ENCODE data around the gene INPP5D. TPM values are rescaled to one million over a fixed set of nuclear protein-coding genes. Genes with fewer than 3 reads are reported as not detected.

INPP5D gene
- total and polyA plus RNA-seq, 2 donors (not counting 1 experiment from before 2014, with no cell fraction given), result 0.01 to 0.33 TPM

DNA sequence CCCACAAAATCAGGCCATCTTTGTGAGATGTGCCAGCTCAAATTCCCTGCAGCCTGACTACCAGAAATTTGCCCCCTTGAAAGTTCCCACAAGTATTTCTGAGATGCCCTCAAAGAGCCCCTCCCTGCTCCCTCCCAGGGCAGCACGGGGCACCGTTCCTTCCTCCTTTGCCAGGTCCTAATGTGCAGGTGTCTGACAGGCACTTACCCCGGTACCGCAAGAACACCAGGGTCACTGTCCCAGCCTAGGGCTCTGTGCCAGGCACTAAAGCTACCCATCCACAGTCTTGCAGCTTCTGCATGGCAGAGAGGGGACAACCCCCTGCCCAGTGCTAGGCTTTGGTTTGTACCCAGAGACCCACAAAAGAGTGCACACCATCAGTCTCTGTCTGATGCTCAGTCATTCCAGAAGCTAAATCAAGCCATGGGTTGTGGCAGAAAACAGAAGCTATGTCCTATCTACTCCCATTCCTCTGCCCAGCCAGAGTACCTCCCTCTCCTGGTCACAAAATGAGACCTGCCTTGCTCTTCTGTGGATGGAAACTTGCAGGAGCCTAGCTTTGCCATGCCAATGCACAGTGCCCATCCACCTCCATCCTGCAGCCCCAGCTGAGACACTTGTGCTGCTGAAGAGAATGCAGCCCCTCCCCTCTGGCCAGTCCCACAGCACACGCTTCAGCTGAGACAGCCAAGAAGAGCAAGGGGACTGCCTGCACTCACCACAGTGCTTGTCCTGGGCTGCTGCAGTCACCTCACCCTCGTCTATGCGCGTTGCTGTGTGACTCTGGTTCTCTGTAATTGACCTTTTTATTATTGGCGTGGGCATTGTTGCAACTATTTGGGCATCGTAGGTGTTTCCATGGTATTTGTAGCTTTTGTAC lies 48.7 kb downstream of the INPP5D start:
- H3K4me1 ChIP-seq (ENCODE audit: control insufficient read depth, extremely low read depth, insufficient read depth, low read length), result no peaks in the 10 kb centered on the region
- H3K4me2 ChIP-seq (ENCODE audit: extremely low read depth, insufficient read depth, low read length), result no peak overlapping the region
- no peaks in the 10 kb centered on the region for H3K27me3 ChIP-seq (ENCODE audit: control insufficient read depth, insufficient read depth, low read length)
- DNase-seq (ENCODE audit: low read depth in 2 of 2), result no peak
- no peaks in the 10 kb centered on the region for H3K79me2 ChIP-seq (ENCODE audit: control insufficient read depth, insufficient read depth, low read length)
- H3K9ac ChIP-seq (ENCODE audit: insufficient read depth, low read length), result no peak overlapping the region
- no peaks in the 10 kb centered on the region for H3K9me3 ChIP-seq (ENCODE audit: control insufficient read depth, insufficient read depth, low read depth, low read length)
- no peak overlapping the region for H3K4me3 ChIP-seq (replicated peaks in 1 of 4; ENCODE audit: control extremely low read depth in 1 of 4, insufficient read depth in 1 of 4, low read depth in 3 of 4, low read length in 4 of 4)
- H3K27ac ChIP-seq (ENCODE audit: insufficient read depth, low read length), result no peak overlapping the region
- TF ChIP-seq, protein P1, sequence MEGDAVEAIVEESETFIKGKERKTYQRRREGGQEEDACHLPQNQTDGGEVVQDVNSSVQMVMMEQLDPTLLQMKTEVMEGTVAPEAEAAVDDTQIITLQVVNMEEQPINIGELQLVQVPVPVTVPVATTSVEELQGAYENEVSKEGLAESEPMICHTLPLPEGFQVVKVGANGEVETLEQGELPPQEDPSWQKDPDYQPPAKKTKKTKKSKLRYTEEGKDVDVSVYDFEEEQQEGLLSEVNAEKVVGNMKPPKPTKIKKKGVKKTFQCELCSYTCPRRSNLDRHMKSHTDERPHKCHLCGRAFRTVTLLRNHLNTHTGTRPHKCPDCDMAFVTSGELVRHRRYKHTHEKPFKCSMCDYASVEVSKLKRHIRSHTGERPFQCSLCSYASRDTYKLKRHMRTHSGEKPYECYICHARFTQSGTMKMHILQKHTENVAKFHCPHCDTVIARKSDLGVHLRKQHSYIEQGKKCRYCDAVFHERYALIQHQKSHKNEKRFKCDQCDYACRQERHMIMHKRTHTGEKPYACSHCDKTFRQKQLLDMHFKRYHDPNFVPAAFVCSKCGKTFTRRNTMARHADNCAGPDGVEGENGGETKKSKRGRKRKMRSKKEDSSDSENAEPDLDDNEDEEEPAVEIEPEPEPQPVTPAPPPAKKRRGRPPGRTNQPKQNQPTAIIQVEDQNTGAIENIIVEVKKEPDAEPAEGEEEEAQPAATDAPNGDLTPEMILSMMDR (conservative IDR thresholded peaks at IDR 0.05 in 1 of 2, IDR thresholded peaks at IDR 0.05 in 1 of 2; ENCODE audit: low read depth in 1 of 2, low read length in 2 of 2), result no peak
- no peak for TF ChIP-seq EZH2 (IDR thresholded peaks at IDR 0.05; ENCODE audit: low read length, missing control alignments)
- H2AFZ ChIP-seq (ENCODE audit: low read length), result no peak overlapping the region
- no peaks in the 10 kb centered on the region for H3K36me3 ChIP-seq (ENCODE audit: control insufficient read depth, insufficient read depth, low read length)
- no peaks in the 10 kb centered on the region for H4K20me1 ChIP-seq (ENCODE audit: control insufficient read depth, extremely low read depth, insufficient read depth, low read length)

DNA sequence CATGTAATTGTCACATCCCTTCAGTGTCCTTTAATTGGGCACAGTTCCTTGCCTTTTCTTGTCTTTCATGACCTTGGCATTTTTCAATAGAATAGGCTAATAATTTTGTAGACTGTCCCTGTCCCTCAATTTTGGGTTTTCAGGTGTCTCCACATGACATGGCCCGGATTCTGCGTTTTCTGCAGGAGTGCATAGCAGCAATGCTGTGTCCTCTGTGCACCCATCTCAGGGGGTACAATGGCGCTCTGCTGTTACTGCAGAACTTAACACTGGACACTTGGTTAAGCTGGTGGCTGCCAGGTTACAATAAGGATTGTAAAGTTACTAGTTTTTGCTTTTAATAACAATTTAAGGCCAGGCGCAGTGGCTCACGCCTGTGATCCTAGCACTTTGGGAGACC lies 51.3 kb downstream of the INPP5D start:
- no peaks in the 10 kb centered on the region for H3K36me3 ChIP-seq (ENCODE audit: control insufficient read depth, insufficient read depth, low read length)
- H2AFZ ChIP-seq (ENCODE audit: low read length), result no peak overlapping the region
- TF ChIP-seq EZH2 (IDR thresholded peaks at IDR 0.05; ENCODE audit: low read length, missing control alignments), result no peak
- TF ChIP-seq, protein P1 (conservative IDR thresholded peaks at IDR 0.05 in 1 of 2, IDR thresholded peaks at IDR 0.05 in 1 of 2; ENCODE audit: low read depth in 1 of 2, low read length in 2 of 2), result no peak
- H3K79me2 ChIP-seq (ENCODE audit: control insufficient read depth, insufficient read depth, low read length), result no peaks in the 10 kb centered on the region
- H3K4me3 ChIP-seq (replicated peaks in 1 of 4; ENCODE audit: control extremely low read depth in 1 of 4, insufficient read depth in 1 of 4, low read depth in 3 of 4, low read length in 4 of 4), result no peak overlapping the region
- H3K9ac ChIP-seq (ENCODE audit: insufficient read depth, low read length), result no peak overlapping the region
- no peaks in the 10 kb centered on the region for H3K9me3 ChIP-seq (ENCODE audit: control insufficient read depth, insufficient read depth, low read depth, low read length)
- no peaks in the 10 kb centered on the region for H3K27me3 ChIP-seq (ENCODE audit: control insufficient read depth, insufficient read depth, low read length)
- H3K4me2 ChIP-seq (ENCODE audit: extremely low read depth, insufficient read depth, low read length), result no peak overlapping the region
- no peak overlapping the region for H3K27ac ChIP-seq (ENCODE audit: insufficient read depth, low read length)
- no peaks in the 10 kb centered on the region for H4K20me1 ChIP-seq (ENCODE audit: control insufficient read depth, extremely low read depth, insufficient read depth, low read length)
- no peak for DNase-seq (ENCODE audit: low read depth in 2 of 2)
- H3K4me1 ChIP-seq (ENCODE audit: control insufficient read depth, extremely low read depth, insufficient read depth, low read length), result no peaks in the 10 kb centered on the region

DNA sequence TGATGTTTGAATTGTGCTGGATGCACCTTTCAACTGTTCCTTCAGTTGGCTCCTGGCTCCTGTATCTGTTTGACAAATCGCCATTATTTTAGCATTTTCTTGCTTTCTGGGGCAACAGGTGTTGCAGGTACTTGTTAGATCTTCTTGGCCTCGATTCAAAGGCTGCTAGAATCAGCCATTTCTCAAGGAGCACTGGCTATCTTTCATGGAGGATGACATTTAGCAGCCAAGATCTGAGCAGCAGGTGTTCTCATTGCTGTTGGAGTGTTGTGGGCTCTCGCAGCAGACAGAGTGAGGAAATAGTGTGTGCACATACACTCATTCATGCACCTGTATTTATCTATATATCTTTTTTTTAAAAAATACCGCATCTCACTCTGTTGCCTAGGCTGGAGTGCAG lies 52.2 kb downstream of the INPP5D start:
- no peaks in the 10 kb centered on the region for H3K79me2 ChIP-seq (ENCODE audit: control insufficient read depth, insufficient read depth, low read length)
- H4K20me1 ChIP-seq (ENCODE audit: control insufficient read depth, extremely low read depth, insufficient read depth, low read length), result no peaks in the 10 kb centered on the region
- TF ChIP-seq EZH2 (IDR thresholded peaks at IDR 0.05; ENCODE audit: low read length, missing control alignments), result no peak
- TF ChIP-seq, protein P1 (conservative IDR thresholded peaks at IDR 0.05 in 1 of 2, IDR thresholded peaks at IDR 0.05 in 1 of 2; ENCODE audit: low read depth in 1 of 2, low read length in 2 of 2), result no peak
- H3K9ac ChIP-seq (ENCODE audit: insufficient read depth, low read length), result no peak overlapping the region
- no peaks in the 10 kb centered on the region for H3K4me1 ChIP-seq (ENCODE audit: control insufficient read depth, extremely low read depth, insufficient read depth, low read length)
- no peaks in the 10 kb centered on the region for H3K27me3 ChIP-seq (ENCODE audit: control insufficient read depth, insufficient read depth, low read length)
- no peak overlapping the region for H3K4me2 ChIP-seq (ENCODE audit: extremely low read depth, insufficient read depth, low read length)
- DNase-seq (ENCODE audit: low read depth in 2 of 2), result no peak
- H3K27ac ChIP-seq (ENCODE audit: insufficient read depth, low read length), result no peak overlapping the region
- H3K36me3 ChIP-seq (ENCODE audit: control insufficient read depth, insufficient read depth, low read length), result no peaks in the 10 kb centered on the region
- H3K9me3 ChIP-seq (ENCODE audit: control insufficient read depth, insufficient read depth, low read depth, low read length), result no peaks in the 10 kb centered on the region
- H2AFZ ChIP-seq (ENCODE audit: low read length), result no peak overlapping the region
- no peak overlapping the region for H3K4me3 ChIP-seq (replicated peaks in 1 of 4; ENCODE audit: control extremely low read depth in 1 of 4, insufficient read depth in 1 of 4, low read depth in 3 of 4, low read length in 4 of 4)

All from fibroblast of lung (primary cell).